Measurements from ENCODE around the gene ZFAND4. TPM values are rescaled to one million over a fixed set of nuclear protein-coding genes. Genes with fewer than 3 reads are reported as not detected.

The ZFAND4 gene
- total RNA-seq, result 7.5 and 9.2 TPM in 2 replicates

DNA sequence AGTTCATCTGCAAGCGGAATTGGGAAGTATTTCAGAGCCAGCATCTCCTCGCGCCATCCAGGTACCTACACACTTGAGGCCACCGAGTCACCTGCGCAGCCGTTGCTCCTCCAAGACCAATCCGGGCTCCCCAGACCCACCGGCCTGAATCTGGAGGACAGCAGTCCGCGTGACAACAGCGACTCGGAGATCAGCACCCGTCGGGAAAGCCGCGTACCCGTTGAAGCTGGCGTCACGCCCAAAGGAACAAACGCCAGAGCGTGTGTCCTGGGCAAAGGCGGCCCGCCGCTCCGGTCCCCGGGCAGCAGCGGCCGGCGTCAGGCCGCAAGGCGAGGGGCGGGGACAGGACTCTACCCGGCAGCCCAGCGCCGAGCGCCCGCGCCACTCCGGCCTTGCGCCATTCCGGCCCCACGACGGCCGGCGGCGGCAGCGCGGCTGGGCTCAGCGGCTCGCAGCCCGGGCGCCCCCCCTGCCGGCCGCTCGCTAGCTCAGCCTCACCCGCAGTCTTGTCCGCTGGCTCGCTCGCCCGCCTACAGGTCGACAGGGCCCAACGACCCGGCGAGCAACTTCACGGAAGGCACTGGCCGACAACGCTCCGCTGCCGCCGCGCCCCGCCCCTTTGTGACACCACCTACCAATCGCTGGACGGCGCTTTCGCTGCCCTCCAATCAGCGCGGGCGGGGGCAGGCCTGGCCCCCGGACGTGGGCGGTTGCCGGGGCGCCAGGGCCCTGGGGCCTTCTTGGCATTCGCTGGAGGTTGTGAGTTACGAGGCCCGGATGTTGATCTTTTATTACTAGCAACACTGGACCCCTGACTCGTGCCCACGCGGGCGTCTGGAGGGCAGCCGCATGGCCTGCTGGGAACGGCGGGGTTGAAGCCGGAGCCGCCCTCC is at the start of gene ZFAND4:
Gene ZFAND4, minus strand, starts transcription at position 592 of the 893 bp plus-strand sequence. CDS start 9,047 bp downstream, outside the sequence.

Other genes starting within 250 kb of the ZFAND4 start
- 16.9 and 29.1 TPM in 2 replicates for gene WASHC2C, start 54.5 kb upstream of the ZFAND4 start, total RNA-seq
- gene AGAP4, start 174.7 kb upstream of the ZFAND4 start, total RNA-seq, result 2.4 and 2.7 TPM in 2 replicates

Data from placental epithelial cell (primary cell).